Mucosa of gallbladder (tissue), 1 donor: ENCODE results near the gene INTS11. TPM values are rescaled to one million over a fixed set of nuclear protein-coding genes. Genes with fewer than 3 reads are reported as not detected.
"Not testable (repeated sequence)": the region's sequence is repeated elsewhere in the genome, so short reads cannot be mapped to it uniquely, and the experiment has no call there.

Experiments
- DNase-seq: peaks from one replicate; pipeline ENCODE4 v3.0.0-alpha.2; 2020; ENCODE audit warnings: low spot score
- total RNA-seq: library from RNA; stranded (reverse); gene quantifications from one replicate; pipeline ENCODE4 v1.2.1, GENCODE V29; 2021
- donor health status: DM: no; HTN: no; CAD: no.

Gene INTS11
- 121 TPM for total RNA-seq

GRCh38 chr1:1324524-1325287, at the start of gene INTS11, which contains the start of gene CPTP:
TSS of gene INTS11 (minus strand) at chr1:1324660. CDS start at chr1:1324608, 52 bp downstream.
TSS of gene CPTP (plus strand) at chr1:1324802. CDS start at chr1:1326911, 2,109 bp downstream.
- peak; percentile 95 for DNase-seq

DNA sequence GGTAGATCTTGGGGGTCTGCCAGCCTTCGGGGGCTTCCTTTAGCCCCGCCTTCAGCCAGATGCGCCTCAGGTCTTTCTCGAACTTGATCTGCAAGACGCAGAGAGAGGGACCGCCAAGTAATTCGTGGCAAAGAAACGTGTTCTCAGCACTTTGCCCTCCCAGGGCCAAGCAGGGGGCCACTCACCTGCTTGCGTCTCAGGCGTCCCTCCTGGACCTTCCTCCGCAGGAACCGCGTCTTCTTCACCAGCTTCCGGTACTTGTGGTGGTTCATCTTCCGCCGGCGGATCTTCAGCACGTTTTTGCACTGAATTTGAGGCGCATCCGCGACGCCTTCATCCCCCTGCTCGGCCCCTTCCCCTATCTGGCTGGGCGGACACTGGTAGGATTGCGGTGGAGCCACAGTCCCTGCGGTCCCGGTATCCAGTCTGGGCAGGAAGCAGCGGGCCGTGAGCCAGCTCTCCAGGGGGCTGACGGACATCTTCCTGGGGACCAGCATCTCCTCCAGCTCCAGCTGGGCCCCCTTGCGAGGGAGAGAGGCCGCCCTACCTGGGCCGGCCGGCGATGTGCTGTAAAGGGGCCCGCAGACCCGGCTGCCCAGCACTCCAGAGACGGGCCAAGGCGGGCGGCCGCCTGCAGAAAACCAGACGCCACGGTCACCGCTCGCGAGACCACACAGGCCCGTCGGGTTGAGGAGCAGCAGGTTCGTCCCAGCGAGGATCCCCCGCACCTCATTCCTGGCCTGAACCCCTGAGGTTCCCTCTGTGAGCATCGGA, 49.5 kb upstream of the INTS11 start:
- DNase-seq, result no peak

DNA sequence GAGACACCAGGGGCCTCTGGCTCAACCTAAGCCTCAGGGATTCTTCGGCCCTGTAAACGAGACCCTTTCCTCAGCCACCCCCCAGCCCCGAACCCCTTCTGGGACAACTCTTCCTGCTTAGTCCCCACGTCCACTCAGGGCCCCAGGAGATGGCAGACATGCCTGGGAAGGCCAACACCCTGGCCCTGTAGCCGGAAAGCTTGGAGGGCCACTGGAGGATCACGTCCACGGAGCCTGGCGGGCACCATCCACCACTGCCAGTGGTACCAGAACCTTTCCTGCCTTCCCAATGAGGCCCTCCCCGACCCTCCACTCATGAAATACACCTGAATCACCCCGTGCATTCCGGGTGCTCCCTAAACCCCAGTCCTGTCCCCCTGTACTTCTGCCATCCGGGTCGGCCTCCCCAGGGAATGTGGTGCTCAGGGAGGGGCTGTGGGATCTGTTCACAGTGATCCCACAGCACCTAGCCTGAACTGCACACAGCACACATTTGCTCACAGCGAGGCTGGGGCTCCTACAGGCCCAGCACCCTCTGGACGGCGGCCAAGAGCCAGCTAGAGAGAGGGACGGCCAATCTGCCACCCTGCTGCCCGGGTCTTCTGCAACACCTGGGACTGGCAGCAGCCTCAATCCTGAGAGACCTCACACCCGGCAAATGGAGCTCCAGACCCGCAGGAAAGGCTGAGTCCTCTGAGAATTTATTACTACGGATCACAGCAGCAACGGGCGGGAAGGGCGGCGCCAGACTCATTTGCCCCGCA, 48.8 kb upstream of the INTS11 start:
- DNase-seq, result no peak

DNA sequence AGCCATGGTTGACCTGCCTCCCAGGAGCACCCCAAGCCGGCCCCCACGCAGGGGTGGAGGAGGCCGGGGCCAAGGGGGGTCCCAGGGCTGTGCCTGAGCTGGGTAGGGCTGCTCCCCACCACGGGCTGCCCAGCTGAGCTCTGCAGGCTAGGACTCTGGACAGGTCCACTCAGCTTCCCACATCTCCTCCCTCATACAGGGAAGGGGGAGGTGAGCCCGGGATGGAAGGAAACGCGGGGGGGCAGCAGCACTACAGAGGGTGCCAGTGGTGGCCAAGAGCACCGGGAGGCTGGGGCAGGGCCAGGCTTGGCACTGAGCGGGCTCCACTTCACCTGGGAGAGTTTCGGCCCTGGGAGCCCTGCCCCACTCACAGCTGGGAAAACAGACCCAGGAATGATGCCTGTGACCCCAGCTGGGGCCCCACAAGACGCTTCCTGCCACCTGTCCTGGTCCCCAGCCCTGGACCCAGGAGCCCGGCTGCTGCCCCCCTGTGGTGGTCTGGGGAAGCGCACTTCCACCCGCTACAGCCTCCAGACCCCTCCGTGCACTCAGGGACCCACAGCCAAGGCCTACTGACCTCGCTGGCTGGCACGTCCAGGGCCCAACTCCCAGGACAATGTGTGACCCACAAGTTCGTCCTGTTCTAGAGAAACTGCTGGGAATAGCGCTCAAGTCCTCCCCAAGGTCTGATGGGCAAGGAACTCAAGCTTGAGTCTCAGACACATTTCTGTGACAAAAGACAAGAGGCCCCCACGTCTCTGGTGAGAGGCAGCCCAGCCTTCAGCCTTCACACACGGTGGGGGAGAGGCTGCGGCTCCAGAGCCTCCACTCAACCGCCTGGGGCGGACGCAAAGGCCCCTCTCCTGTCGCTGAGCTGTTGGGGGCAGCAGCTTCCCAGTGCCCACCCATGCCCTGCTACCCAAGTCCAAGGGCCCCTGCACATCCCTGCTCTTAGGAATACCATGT, 47.6 kb upstream of the INTS11 start:
- DNase-seq, result peak; percentile 60

- no peak for DNase-seq
These were observed 46.9 kb upstream of the INTS11 start for GRCh38 chr1:1371364-1371745.

DNA sequence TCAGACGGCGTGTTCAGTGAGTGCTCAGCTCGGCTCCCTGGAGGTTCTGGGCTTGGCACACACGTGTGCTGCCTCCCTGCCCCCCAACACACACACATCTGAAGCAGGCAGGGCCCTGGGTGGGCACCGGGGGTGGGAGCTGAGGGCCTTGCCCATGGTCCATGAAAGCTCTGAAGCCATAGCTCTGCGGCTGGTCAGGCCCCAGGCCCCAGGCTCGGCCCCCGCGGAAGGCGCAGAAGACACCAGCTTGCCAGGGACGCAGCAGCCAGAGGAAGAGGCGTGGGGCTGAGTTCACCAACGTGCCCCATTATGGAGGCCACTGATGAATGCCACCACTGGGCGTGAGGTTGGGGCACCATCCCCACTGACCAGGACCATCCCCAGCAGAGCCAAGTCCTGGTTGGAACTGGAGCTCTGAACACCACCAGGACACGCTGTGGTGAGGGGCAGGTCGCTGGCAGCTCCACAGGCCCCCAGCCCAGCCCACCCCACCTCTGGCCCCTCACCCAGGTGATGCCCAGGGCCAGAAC, 46.4 kb upstream of the INTS11 start:
- DNase-seq, result no peak

DNA sequence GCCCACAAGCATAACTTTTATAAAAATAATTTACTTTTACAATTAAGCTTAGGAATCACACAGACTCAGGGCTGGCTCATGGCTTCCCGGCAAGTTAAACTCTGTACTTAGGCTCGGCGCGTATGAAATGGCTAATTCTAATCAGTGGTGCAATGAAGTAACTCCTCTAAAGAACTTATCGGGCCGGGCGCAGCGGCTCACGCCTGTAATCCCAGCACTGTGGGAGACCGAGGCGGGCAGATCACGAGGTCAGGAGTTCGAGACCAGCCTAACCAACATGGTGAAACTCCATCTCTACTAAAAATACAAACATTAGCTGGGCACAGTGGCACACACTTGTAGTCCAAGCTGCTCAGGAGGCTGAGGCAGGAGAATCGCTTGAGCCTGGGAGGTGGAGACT, 45.6 kb upstream of the INTS11 start:
- not testable (repeated sequence) for DNase-seq

DNA sequence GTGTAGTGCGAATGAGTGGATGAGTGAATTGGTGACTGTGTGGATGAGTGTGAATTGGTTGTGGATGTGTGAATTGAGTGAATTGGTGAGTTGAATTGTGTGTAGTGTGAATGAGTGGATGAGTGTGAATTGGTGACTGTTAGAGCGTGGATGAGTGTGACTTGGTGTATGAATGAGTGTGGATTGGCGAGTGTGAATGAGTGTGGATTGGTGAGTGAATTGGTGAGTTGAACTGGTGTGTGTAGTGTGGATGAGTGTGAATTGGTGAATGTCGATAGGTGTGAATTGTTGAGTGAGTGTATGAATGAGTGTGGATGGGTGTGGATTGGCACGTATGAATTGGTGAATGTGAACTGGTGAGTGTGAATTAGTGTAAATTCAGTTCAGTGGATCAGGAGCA, 42.9 kb upstream of the INTS11 start:
- no peak for DNase-seq

- DNase-seq, result no peak
These were observed 42.2 kb upstream of the INTS11 start for GRCh38 chr1:1366699-1367066.

- DNase-seq, result no peak
These were observed 41.6 kb upstream of the INTS11 start for GRCh38 chr1:1365875-1366698.

GRCh38 chr1:1364266-1364665, 39.8 kb upstream of the INTS11 start:
- DNase-seq, result no peak

- DNase-seq, result no peak
These were observed 37.5 kb upstream of the INTS11 start for GRCh38 chr1:1361982-1362423.

GRCh38 chr1:1361233-1361981, 36.9 kb upstream of the INTS11 start:
- DNase-seq, result no peak

DNA sequence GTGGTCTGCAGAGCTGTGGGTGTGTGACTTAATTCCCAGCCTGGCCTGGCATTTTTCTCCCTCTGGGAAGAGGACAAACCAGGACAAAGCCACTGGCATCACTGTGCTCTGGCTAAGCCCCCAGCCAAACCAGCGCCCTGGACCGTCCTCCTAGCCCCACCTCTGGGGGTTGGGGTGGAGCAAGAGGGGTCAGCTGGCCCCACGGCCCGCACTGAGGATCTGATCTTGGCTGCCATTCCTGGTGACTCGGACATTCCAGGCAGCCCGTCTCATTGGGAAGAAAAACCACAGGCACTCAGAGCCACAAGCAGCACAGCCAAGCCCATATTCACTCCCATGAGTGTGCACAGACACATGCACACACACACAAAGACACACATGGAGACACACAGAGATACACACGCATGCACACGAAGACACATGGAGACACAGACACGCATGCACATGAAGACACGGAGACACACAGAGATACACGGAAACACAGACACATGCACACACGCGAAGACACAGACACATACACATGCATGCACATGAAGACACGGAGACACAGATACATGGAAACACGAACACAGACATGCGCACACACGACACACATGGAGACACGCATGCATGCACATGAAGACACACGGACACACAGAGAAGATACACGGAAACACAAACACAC, 36.2 kb upstream of the INTS11 start:
- DNase-seq, result peak; percentile 40

GRCh38 chr1:1359664-1360468, 35.4 kb upstream of the INTS11 start:
- no peak for DNase-seq

DNA sequence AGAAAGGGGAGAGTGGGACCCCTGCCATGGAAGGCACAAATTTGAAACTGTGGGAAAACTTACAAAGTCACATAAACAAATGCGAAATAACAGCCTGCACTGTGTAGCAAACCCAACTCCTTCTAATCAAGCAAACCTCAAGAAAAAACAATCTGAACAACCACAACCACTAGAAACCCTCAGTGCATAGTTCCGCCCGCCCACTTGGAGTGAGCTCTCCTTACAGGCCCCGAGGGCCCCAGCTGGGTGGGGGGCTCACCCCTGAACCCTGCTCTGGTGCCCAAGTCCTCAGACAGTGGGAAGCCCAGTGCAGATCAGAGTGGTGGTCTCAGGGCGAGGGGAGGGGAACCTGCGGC, 34.8 kb upstream of the INTS11 start:
- no peak for DNase-seq

DNA sequence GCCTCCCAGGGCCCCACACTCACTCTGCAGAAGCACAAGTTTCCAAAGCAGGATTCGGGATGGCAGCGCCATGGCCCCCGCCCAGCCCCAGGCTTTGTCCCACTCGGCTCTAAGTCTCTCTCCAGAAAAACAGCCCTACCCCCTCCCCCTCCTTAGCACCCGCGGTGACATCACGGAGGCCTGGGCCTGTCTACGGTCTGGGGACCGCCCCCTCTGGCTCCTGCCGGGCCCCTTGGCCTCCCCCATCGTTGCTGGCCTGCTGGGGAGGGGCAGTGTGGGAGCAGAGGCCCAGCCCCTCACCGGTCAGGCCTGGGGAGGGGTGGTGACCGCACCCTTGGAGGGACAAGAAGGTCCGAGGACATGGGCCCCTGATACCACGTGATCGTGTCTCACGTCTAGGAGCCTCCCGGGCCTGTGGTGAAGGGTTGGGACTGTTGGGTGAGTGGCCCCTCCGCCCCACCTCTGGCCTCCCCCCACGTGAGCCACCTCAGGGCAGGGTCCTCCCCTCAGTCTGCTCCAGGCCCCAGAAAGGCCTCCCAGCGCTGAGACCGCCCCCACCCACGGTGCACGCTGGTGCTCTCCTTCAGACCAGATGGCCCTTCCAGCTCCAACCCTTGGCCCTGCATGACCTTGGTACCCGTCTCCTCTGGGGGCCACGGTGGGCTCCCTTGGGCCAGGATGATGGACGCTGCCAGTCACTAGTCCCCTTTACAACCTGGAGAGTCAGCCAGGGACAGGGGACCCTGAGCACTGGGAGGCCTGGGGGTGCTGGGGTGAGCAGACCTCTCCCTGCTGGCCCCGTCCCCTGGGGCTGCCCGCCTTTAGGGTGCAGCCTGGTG, 34.2 kb upstream of the INTS11 start, which contains the start of gene MXRA8:
Gene MXRA8 (minus strand): TSS at position 123 of the 839 bp plus-strand sequence. CDS start 51 bp downstream, at position 72.
- peak; percentile 60 for DNase-seq
